Nephron (organoid): ENCODE data around the gene MLLT10.

Experiments used
- H3K27ac Mint-ChIP-seq, 3 experiments: 2 replicates each; pipeline ENCODE4 v1.8.0; 2020; ENCODE audit warnings: mixed read lengths in 3 of 3, mild to moderate bottlenecking in 2 of 3, moderate library complexity in 1 of 3
- H3K27me3 Mint-ChIP-seq: 2 replicates; pipeline ENCODE4 v1.8.0; 2021; ENCODE audit warnings: low read depth, mild to moderate bottlenecking, moderate library complexity, mixed read lengths
- H3K36me3 Mint-ChIP-seq: 2 replicates; pipeline ENCODE4 v1.8.0; 2020; ENCODE audit warnings: low read depth, mixed read lengths
- H3K4me1 Mint-ChIP-seq: 2 replicates; pipeline ENCODE4 v1.8.0; 2020; ENCODE audit warnings: mixed read lengths
- H3K4me3 Mint-ChIP-seq, 3 experiments: 2 replicates each; pipeline ENCODE4 v1.8.0; 2020; ENCODE audit warnings: mild to moderate bottlenecking in 3 of 3, mixed read lengths in 3 of 3, moderate library complexity in 2 of 3
- H3K9me3 Mint-ChIP-seq: 2 replicates; pipeline ENCODE4 v1.8.0; 2020; ENCODE audit warnings: mixed read lengths
- TF ChIP-seq, protein P1 (sequence below), 3 experiments: fragments of 200-600 bp; sonication (generic); IDR thresholded peaks; one replicate each; pipeline ENCODE4 v1.5.0; 2021; ENCODE audit warnings: antibody characterized with exemption in 3 of 3; ENCODE audit not compliant: unreplicated experiment in 3 of 3

The MLLT10 gene

DNA sequence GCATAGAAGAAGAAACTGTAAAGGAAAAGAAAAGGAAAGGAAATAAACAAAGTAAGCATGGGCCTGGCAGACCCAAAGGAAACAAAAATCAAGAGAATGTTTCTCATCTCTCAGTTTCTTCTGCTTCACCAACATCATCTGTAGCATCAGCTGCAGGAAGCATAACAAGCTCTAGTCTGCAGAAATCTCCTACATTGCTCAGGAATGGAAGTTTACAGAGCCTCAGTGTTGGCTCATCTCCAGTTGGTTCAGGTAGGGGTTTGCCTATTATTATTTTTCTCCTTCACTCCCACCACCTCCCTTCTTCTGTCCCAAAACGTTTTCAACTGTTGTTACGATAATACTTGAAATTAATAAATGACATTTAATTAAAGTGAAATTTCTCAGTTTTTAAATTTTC lies 139.6 kb downstream of the MLLT10 start:
- TF ChIP-seq, protein P1, sequence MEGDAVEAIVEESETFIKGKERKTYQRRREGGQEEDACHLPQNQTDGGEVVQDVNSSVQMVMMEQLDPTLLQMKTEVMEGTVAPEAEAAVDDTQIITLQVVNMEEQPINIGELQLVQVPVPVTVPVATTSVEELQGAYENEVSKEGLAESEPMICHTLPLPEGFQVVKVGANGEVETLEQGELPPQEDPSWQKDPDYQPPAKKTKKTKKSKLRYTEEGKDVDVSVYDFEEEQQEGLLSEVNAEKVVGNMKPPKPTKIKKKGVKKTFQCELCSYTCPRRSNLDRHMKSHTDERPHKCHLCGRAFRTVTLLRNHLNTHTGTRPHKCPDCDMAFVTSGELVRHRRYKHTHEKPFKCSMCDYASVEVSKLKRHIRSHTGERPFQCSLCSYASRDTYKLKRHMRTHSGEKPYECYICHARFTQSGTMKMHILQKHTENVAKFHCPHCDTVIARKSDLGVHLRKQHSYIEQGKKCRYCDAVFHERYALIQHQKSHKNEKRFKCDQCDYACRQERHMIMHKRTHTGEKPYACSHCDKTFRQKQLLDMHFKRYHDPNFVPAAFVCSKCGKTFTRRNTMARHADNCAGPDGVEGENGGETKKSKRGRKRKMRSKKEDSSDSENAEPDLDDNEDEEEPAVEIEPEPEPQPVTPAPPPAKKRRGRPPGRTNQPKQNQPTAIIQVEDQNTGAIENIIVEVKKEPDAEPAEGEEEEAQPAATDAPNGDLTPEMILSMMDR (IDR thresholded peaks at IDR 0.05; ENCODE audit: unreplicated experiment in 3 of 3), result no peak
- Mint-ChIP-seq H3K9me3 (no peaks in the 10 kb centered on the region), H3K4me1 (no peaks in the 10 kb centered on the region), H3K36me3 (peaks cover 36% of the 10 kb centered on the region), H3K27me3 (no peaks in the 10 kb centered on the region), H3K4me3 (no peak overlapping the region), H3K27ac (peak overlapping the region in 1 of 3 experiments; percentile 52)

DNA sequence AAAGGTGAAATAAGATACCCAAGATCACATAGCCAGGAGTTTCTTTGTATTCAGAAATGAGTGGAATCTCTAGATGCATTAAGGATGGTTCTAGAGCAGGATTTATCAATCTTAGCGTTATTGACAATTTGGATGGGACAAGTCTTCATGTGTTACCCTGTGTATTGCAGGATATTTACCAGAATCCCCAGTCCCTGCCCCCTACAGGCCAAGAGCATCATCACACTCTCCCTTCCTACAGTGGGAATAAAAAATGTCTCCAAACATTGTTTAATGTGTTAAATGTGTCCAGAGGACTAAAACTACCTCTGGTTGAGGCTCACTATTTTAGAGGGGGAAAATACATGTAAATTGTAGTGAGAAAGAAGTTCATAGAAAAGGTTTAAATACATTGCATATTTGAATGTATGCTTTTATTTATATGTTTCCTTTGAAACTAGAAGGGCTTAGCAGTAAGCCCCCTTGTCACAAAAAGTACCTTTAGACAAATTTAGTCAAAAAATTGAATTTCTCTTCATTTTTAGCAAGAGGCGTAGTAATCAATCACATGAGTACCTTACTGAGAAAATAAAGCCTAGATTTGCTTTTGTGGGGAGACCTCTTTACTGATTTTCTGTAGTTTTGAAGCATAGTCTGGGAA lies 141.2 kb downstream of the MLLT10 start:
- Mint-ChIP-seq H3K36me3 (peaks cover 41% of the 10 kb centered on the region), H3K27ac (no peak overlapping the region), H3K27me3 (no peaks in the 10 kb centered on the region), H3K9me3 (no peaks in the 10 kb centered on the region), H3K4me1 (peaks cover 10% of the 10 kb centered on the region), H3K4me3 (no peak overlapping the region)
- TF ChIP-seq, protein P1 (IDR thresholded peaks at IDR 0.05; ENCODE audit: unreplicated experiment in 3 of 3), result peak; percentile 46 to 59 (median 55)

DNA sequence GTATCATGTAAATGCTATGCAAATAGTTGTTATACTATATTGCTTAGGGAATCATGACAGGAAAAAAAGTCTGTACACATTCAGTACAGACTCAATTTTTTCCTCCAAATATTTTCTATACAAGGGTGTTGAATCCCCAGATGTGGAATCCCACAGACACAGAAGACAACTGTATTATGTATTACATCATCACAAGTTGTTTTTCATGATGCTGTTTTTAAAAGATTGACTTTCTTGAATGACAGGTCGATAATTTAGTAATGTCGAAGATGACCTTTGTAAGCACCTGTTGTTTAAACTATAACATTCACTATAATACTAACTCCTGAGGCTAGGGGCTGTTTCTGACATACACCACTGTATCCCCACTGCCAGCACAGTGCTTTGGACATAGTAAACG lies 143.5 kb downstream of the MLLT10 start:
- no peaks in the 10 kb centered on the region for H3K27me3 Mint-ChIP-seq
- no peaks in the 10 kb centered on the region for H3K9me3 Mint-ChIP-seq
- no peak overlapping the region for H3K27ac Mint-ChIP-seq
- no peak overlapping the region for H3K4me3 Mint-ChIP-seq
- TF ChIP-seq, protein P1 (IDR thresholded peaks at IDR 0.05; ENCODE audit: unreplicated experiment in 3 of 3), result no peak
- peaks cover 10% of the 10 kb centered on the region for H3K4me1 Mint-ChIP-seq
- H3K36me3 Mint-ChIP-seq, result peaks cover 41% of the 10 kb centered on the region

DNA sequence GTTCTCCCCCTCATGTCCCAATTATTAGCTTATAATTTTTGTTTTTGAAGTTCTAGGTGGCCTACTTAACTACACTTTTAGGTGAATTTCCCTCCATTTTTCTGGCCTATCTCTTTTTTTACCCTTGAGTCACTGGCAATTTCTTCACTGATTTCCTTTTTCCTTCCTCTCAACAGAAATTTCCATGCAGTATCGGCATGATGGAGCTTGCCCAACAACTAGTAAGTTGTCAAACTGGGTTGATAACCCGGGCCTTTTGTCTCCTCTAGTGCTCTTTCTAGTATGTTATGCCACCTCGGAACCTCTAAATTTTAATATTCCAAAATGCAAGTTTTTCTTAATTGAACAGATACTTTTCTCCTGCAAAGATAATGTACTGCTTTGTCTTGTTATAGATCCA lies 147.1 kb downstream of the MLLT10 start:
- Mint-ChIP-seq H3K36me3 (peaks cover 39% of the 10 kb centered on the region), H3K27ac (no peak overlapping the region), H3K9me3 (no peaks in the 10 kb centered on the region), H3K27me3 (no peaks in the 10 kb centered on the region), H3K4me3 (no peak overlapping the region), H3K4me1 (peaks cover 10% of the 10 kb centered on the region)
- TF ChIP-seq, protein P1 (IDR thresholded peaks at IDR 0.05; ENCODE audit: unreplicated experiment in 3 of 3), result no peak

DNA sequence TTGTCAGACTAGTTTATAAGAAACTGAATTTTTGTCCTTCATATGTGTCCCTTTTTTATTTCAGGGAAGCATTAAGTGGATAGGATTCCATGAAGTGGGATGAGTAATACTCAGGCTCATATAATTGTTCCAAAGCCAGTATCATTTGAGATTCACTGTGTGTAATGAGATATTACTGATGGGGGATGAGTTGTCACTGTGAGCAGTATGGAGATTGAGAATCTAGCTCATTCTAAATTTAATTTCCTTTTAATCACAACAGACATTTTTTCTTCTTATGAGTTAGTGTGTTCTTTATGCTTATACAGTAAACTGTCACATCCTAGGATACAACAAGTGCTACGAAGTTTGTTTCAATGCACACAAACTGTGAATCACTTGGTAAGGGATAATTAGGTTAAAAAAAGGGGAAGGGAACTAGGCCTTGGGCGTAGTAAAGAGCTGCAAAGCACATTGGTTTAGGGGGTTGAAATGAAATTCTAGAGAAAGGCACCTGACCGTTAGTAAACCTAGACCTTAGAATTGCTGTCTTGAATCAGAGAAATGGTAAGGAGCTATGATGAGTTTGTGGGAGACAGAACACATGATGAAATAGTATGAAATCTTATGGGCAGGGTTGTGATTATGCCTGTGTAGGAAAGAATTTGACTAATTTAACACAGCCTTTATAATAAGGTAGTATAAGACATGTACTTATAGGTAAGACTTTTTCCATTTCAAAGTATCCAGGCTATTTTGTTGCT lies 153.4 kb downstream of the MLLT10 start:
- Mint-ChIP-seq H3K4me1 (no peaks in the 10 kb centered on the region), H3K27ac (no peak overlapping the region), H3K36me3 (peaks cover 37% of the 10 kb centered on the region), H3K27me3 (no peaks in the 10 kb centered on the region), H3K9me3 (no peaks in the 10 kb centered on the region), H3K4me3 (no peak overlapping the region)
- TF ChIP-seq, protein P1 (IDR thresholded peaks at IDR 0.05; ENCODE audit: unreplicated experiment in 3 of 3), result no peak

DNA sequence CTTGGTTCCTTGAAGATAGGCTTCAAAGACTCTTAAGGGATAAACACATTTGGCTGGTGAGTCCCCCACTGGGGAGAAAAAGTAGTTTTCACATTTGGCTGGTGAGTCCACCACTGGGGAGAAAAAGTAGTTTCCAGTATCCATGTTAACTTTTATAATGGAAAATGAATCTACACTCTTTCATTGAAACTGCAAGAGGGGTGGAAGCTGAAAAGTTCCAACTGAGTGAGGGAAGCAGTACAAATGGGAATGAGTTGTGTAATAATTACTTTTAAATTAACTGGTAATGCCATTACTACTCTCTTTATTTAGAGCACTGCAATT lies 153.9 kb downstream of the MLLT10 start:
- Mint-ChIP-seq H3K4me1 (no peaks in the 10 kb centered on the region), H3K36me3 (peaks cover 37% of the 10 kb centered on the region), H3K4me3 (no peak overlapping the region), H3K27me3 (no peaks in the 10 kb centered on the region), H3K27ac (no peak overlapping the region), H3K9me3 (no peaks in the 10 kb centered on the region)
- TF ChIP-seq, protein P1 (IDR thresholded peaks at IDR 0.05; ENCODE audit: unreplicated experiment in 3 of 3), result no peak
